ENCODE results near the gene ALDH1B1.

- TF ChIP-seq ELF4 (CRISPR knock-in tag; IDR thresholded peaks at IDR 0.05; ENCODE audit: low read depth): no peak
- no peak for TF ChIP-seq CTCF (IDR thresholded peaks at IDR 0.05)
- no peak for TF ChIP-seq MAX (CRISPR knock-in tag; IDR thresholded peaks at IDR 0.05)
- TF ChIP-seq FOXP1 (CRISPR knock-in tag; IDR thresholded peaks at IDR 0.05; ENCODE audit: borderline replicate concordance): no peak
- TF ChIP-seq USF1 (CRISPR knock-in tag; IDR thresholded peaks at IDR 0.05): no peak
- TF ChIP-seq SP1 (CRISPR knock-in tag; conservative IDR thresholded peaks at IDR 0.05): no peak
- no peak for TF ChIP-seq MXD4 (CRISPR knock-in tag; IDR thresholded peaks at IDR 0.05; ENCODE audit: borderline replicate concordance)
- no peak for TF ChIP-seq KAT7 (CRISPR knock-in tag; IDR thresholded peaks at IDR 0.05; ENCODE audit: borderline replicate concordance)
- TF ChIP-seq MLX (CRISPR knock-in tag; IDR thresholded peaks at IDR 0.05): no peak
- TF ChIP-seq USF2 (CRISPR knock-in tag; IDR thresholded peaks at IDR 0.05): no peak
- no peak for TF ChIP-seq RELA (CRISPR knock-in tag; IDR thresholded peaks at IDR 0.05; ENCODE audit: borderline replicate concordance)
- no peak for TF ChIP-seq NFE2L1 (CRISPR knock-in tag; IDR thresholded peaks at IDR 0.05)
- no peak for TF ChIP-seq ATF1 (CRISPR knock-in tag; IDR thresholded peaks at IDR 0.05)
These were observed 39.8 kb upstream of the ALDH1B1 start for GRCh38 chr9:38352530-38353328.

All from WTC11 (cell line).